HEK293 (cell line): ENCODE data around the gene ABHD11.
A peak's percentile ranks its signal among the peaks of the same experiment; 100 is the strongest.

Experiments
- CTCF ChIA-PET: fragments of 350-600 bp; formaldehyde crosslinking; extraction: SDS; loops from one replicate; lab custom pipeline; 2021; ENCODE audit warnings: antibody characterized with exemption; lab: Yijun Ruan, JAX
- POLR2A ChIA-PET: fragments of 300-600 bp; formaldehyde crosslinking; extraction: SDS; loops from one replicate; lab custom pipeline; 2020; ENCODE audit warnings: antibody characterized with exemption, inconsistent platforms; lab: Yijun Ruan, JAX
- H3K27ac ChIP-seq: fragments of 200-500 bp; sonication (Bioruptor generic); 2 replicates; pipeline ENCODE4 v1.5.1; 2014; ENCODE audit warnings: low read depth, low read length, control low read depth, inconsistent platforms; ENCODE audit errors: extremely low read depth
- H3K36me3 ChIP-seq, 2 experiments: fragments of 200-500 bp in 1 of 2; sonication (Bioruptor generic) in 1 of 2; 1 replicate in 1 of 2; 2 replicates in 1 of 2; pipeline ENCODE4 v1.5.1; 2014 to 2017; ENCODE audit warnings: inconsistent platforms in 2 of 2, low read length in 2 of 2; ENCODE audit not compliant: control insufficient read depth in 2 of 2, insufficient read depth in 1 of 2
- H3K4me1 ChIP-seq: fragments of 200-500 bp; sonication (Bioruptor generic); 2 replicates; pipeline ENCODE4 v1.5.1; 2014; ENCODE audit warnings: mild to moderate bottlenecking, low read length, inconsistent platforms; ENCODE audit not compliant: control insufficient read depth, insufficient read depth
- H3K4me3 ChIP-seq: 2 replicates; pipeline ENCODE4 v1.5.1; 2011; ENCODE audit warnings: low read depth, mild to moderate bottlenecking, control low read depth, low read length, moderate library complexity
- H3K9me3 ChIP-seq: fragments of 200-500 bp; sonication (Bioruptor generic); 2 replicates; pipeline ENCODE4 v1.5.1; 2014; ENCODE audit warnings: low read depth, low read length, inconsistent platforms; ENCODE audit not compliant: control insufficient read depth, insufficient read depth
- REST ChIP-seq: fragments of 450-650 bp; formaldehyde crosslinking; IDR thresholded peaks from 2 replicates; pipeline ENCODE4 v1.5.1; 2016; ENCODE audit warnings: missing biosample characterization, missing genetic modification characterization
- SP2 ChIP-seq: fragments of 450-650 bp; formaldehyde crosslinking; IDR thresholded peaks from 2 replicates; pipeline ENCODE4 v1.5.1; 2016; ENCODE audit warnings: missing biosample characterization, missing genetic modification characterization
- TRIM28 ChIP-seq: IDR thresholded peaks from 2 replicates; pipeline ENCODE4 v1.6.1; 2011; ENCODE audit warnings: low read length, control low read depth, borderline replicate concordance
- YY2 ChIP-seq: fragments of 450-650 bp; formaldehyde crosslinking; IDR thresholded peaks from 2 replicates; pipeline ENCODE4 v1.5.1; 2016; ENCODE audit warnings: missing biosample characterization, missing genetic modification characterization
- ZBTB26 ChIP-seq: fragments of 450-650 bp; formaldehyde crosslinking; optimal IDR thresholded peaks from 2 replicates; pipeline ENCODE3; 2016; ENCODE audit warnings: missing biosample characterization, mild to moderate bottlenecking, missing genetic modification characterization
- ZBTB48 ChIP-seq: fragments of 450-650 bp; formaldehyde crosslinking; IDR thresholded peaks from 2 replicates; pipeline ENCODE4 v1.5.1; 2016; ENCODE audit warnings: missing biosample characterization, missing genetic modification characterization
- ZEB2 ChIP-seq: fragments of 450-650 bp; formaldehyde crosslinking; IDR thresholded peaks from 2 replicates; pipeline ENCODE4 v1.5.1; 2016; ENCODE audit warnings: missing biosample characterization, missing genetic modification characterization
- ZFHX2 ChIP-seq: fragments of 450-650 bp; formaldehyde crosslinking; conservative IDR thresholded peaks from 2 replicates; pipeline ENCODE4 v1.5.1; 2016; ENCODE audit warnings: missing biosample characterization, missing genetic modification characterization
- ZFP3 ChIP-seq: fragments of 450-650 bp; formaldehyde crosslinking; IDR thresholded peaks from 2 replicates; pipeline ENCODE4 v1.5.1; 2016; ENCODE audit warnings: low read depth, missing biosample characterization, missing genetic modification characterization
- ZNF132 ChIP-seq: fragments of 450-650 bp; formaldehyde crosslinking; IDR thresholded peaks from 2 replicates; pipeline ENCODE4 v1.5.1; 2017; ENCODE audit warnings: missing biosample characterization, missing genetic modification characterization, borderline replicate concordance
- ZNF138 ChIP-seq: fragments of 450-650 bp; formaldehyde crosslinking; IDR thresholded peaks from 2 replicates; pipeline ENCODE4 v1.5.1; 2016; ENCODE audit warnings: missing biosample characterization, missing genetic modification characterization, borderline replicate concordance
- ZNF140 ChIP-seq: fragments of 450-650 bp; formaldehyde crosslinking; IDR thresholded peaks from 2 replicates; pipeline ENCODE4 v1.5.1; 2016; ENCODE audit warnings: missing biosample characterization, missing genetic modification characterization
- ZNF155 ChIP-seq: fragments of 450-650 bp; formaldehyde crosslinking; IDR thresholded peaks from 2 replicates; pipeline ENCODE4 v1.5.1; 2016; ENCODE audit warnings: missing biosample characterization, missing genetic modification characterization
- ZNF23 ChIP-seq: fragments of 450-650 bp; formaldehyde crosslinking; IDR thresholded peaks from 2 replicates; pipeline ENCODE4 v1.5.1; 2016; ENCODE audit warnings: missing biosample characterization, missing genetic modification characterization, borderline replicate concordance
- ZNF248 ChIP-seq: fragments of 450-650 bp; formaldehyde crosslinking; IDR thresholded peaks from 2 replicates; pipeline ENCODE4 v1.5.1; 2017; ENCODE audit warnings: missing biosample characterization, missing genetic modification characterization
- ZNF266 ChIP-seq: fragments of 450-650 bp; formaldehyde crosslinking; IDR thresholded peaks from 2 replicates; pipeline ENCODE4 v1.5.1; 2016; ENCODE audit warnings: missing biosample characterization, missing genetic modification characterization, low read depth
- ZNF292 ChIP-seq: fragments of 450-650 bp; formaldehyde crosslinking; IDR thresholded peaks from 2 replicates; pipeline ENCODE4 v1.5.1; 2016; ENCODE audit warnings: low read depth, missing biosample characterization, missing genetic modification characterization, borderline replicate concordance
- ZNF311 ChIP-seq: fragments of 450-650 bp; formaldehyde crosslinking; IDR thresholded peaks from 2 replicates; pipeline ENCODE4 v1.5.1; 2017; ENCODE audit warnings: missing biosample characterization, missing genetic modification characterization, borderline replicate concordance
- ZNF423 ChIP-seq: fragments of 450-650 bp; formaldehyde crosslinking; IDR thresholded peaks from 2 replicates; pipeline ENCODE4 v1.5.1; 2016; ENCODE audit warnings: missing biosample characterization, missing genetic modification characterization
- ZNF433 ChIP-seq: fragments of 450-650 bp; formaldehyde crosslinking; IDR thresholded peaks from 2 replicates; pipeline ENCODE4 v1.5.1; 2016; ENCODE audit warnings: missing biosample characterization, missing genetic modification characterization, low read depth
- ZNF449 ChIP-seq: fragments of 450-650 bp; formaldehyde crosslinking; IDR thresholded peaks from 2 replicates; pipeline ENCODE4 v1.5.1; 2017; ENCODE audit warnings: missing biosample characterization, mild to moderate bottlenecking, missing genetic modification characterization, moderate library complexity
- ZNF473 ChIP-seq: fragments of 450-650 bp; formaldehyde crosslinking; IDR thresholded peaks from 2 replicates; pipeline ENCODE4 v1.5.1; 2017; ENCODE audit warnings: missing biosample characterization, missing genetic modification characterization
- ZNF555 ChIP-seq: fragments of 450-650 bp; formaldehyde crosslinking; conservative IDR thresholded peaks from 2 replicates; pipeline ENCODE4 v1.5.1; 2017; ENCODE audit warnings: missing biosample characterization, mild to moderate bottlenecking, missing genetic modification characterization, inconsistent platforms
- ZNF558 ChIP-seq: fragments of 450-650 bp; formaldehyde crosslinking; IDR thresholded peaks from 2 replicates; pipeline ENCODE4 v1.5.1; 2016; ENCODE audit warnings: missing biosample characterization, missing genetic modification characterization
- ZNF561 ChIP-seq: fragments of 450-650 bp; IDR thresholded peaks from 2 replicates; pipeline ENCODE4 v1.5.1; 2018; ENCODE audit warnings: missing biosample characterization, missing genetic modification characterization, borderline replicate concordance
- ZNF585B ChIP-seq: fragments of 450-650 bp; formaldehyde crosslinking; IDR thresholded peaks from 2 replicates; pipeline ENCODE4 v1.5.1; 2016; ENCODE audit warnings: missing biosample characterization, missing genetic modification characterization
- ZNF610 ChIP-seq: fragments of 450-650 bp; formaldehyde crosslinking; IDR thresholded peaks from 2 replicates; pipeline ENCODE4 v1.5.1; 2016; ENCODE audit warnings: missing biosample characterization, missing genetic modification characterization, borderline replicate concordance
- ZNF664 ChIP-seq: fragments of 450-650 bp; formaldehyde crosslinking; IDR thresholded peaks from 2 replicates; pipeline ENCODE4 v1.5.1; 2016; ENCODE audit warnings: missing biosample characterization, missing genetic modification characterization
- ZNF704 ChIP-seq: fragments of 450-650 bp; formaldehyde crosslinking; IDR thresholded peaks from 2 replicates; pipeline ENCODE4 v1.5.1; 2016; ENCODE audit warnings: missing biosample characterization, missing genetic modification characterization
- ZNF707 ChIP-seq: fragments of 450-650 bp; formaldehyde crosslinking; IDR thresholded peaks from 2 replicates; pipeline ENCODE4 v1.5.1; 2016; ENCODE audit warnings: missing biosample characterization, missing genetic modification characterization
- ZNF777 ChIP-seq: fragments of 450-650 bp; formaldehyde crosslinking; IDR thresholded peaks from 2 replicates; pipeline ENCODE4 v1.5.1; 2017; ENCODE audit warnings: missing biosample characterization, missing genetic modification characterization, borderline replicate concordance
- ZNF837 ChIP-seq: fragments of 450-650 bp; formaldehyde crosslinking; IDR thresholded peaks from 2 replicates; pipeline ENCODE4 v1.5.1; 2016; ENCODE audit warnings: missing biosample characterization, missing genetic modification characterization
- ZXDB ChIP-seq: fragments of 450-650 bp; formaldehyde crosslinking; IDR thresholded peaks from 2 replicates; pipeline ENCODE4 v1.5.1; 2016; ENCODE audit warnings: missing biosample characterization, missing genetic modification characterization

Gene ABHD11

GRCh38 chr7:73738220-73738611 is 386 bp downstream of the ABHD11 start:
- Histone ChIP-seq H3K4me3 (peak overlapping the region; percentile 65), H3K27ac (peak overlapping the region; percentile 87), H3K36me3 (peaks cover 0 to 22% of the 10 kb centered on the region in 2 experiments; a peak in 2 of 3 replicates), H3K4me1 (peaks cover 8% of the 10 kb centered on the region), H3K9me3 (no peaks in the 10 kb centered on the region)
- ChIA-PET CTCF (interaction anchor here (0.6 to 3.3 kb wide), 6 partner anchors 12 to 133 kb away, joined by 3 to 18 read pairs (median 4); no protein-coding TSS in a partner anchor), POLR2A (interaction anchor here (0.6 to 3.0 kb wide), 21 partner anchors 9 to 314 kb away, joined by 3 to 16 read pairs (median 3); partner anchors contain the start of genes BAZ1B, CLDN3, METTL27 and MLXIPL)
- TF ChIP-seq ZNF248 (tag by site-specific recombination) (no peak), ZNF610 (0 out of 2 replicates have a peak, but pooled peaks have one; percentile 8), ZNF558 (no peak), SP2 (tag by site-specific recombination) (peak; percentile 34), ZNF155 (tag by site-specific recombination) (no peak), ZNF132 (no peak), ZNF777 (tag by site-specific recombination) (peak; percentile 49; the same call in 1 of the 2 replicates), ZNF140 (no peak), YY2 (tag by site-specific recombination) (no peak), ZNF473 (tag by site-specific recombination) (no peak), ZNF707 (tag by site-specific recombination) (no peak), ZNF555 (tag by site-specific recombination) (no peak), ZNF664 (tag by site-specific recombination) (no peak), ZNF292 (tag by site-specific recombination) (no peak), ZNF433 (tag by site-specific recombination) (no peak), ZNF449 (tag by site-specific recombination) (0 out of 2 replicates have a peak, but pooled peaks have one; percentile 43), ZNF561 (tag by site-specific recombination) (peak; percentile 23; the same call in 1 of the 2 replicates), ZNF704 (tag by site-specific recombination) (no peak), ZEB2 (tag by site-specific recombination) (no peak), ZNF311 (no peak), ZNF266 (tag by site-specific recombination) (no peak), ZNF423 (tag by site-specific recombination) (no peak), ZBTB26 (tag by site-specific recombination) (no peak), ZNF23 (no peak), ZFP3 (tag by site-specific recombination) (no peak), REST (no peak), ZNF585B (no peak), TRIM28 (no peak), ZNF138 (tag by site-specific recombination) (no peak), ZNF837 (tag by site-specific recombination) (no peak), ZBTB48 (tag by site-specific recombination) (no peak), ZXDB (peak; percentile 56), ZFHX2 (0 out of 2 replicates have a peak, but pooled peaks have one; percentile 9)
